Activated T-helper 17 cell treated with anti-CD3 and anti-CD28 coated beads, Interleukin-2, amount 50 U/mL, for 72 hours (primary cell): ENCODE results near the gene SUPT5H. TPM values are rescaled to one million over a fixed set of nuclear protein-coding genes. Genes with fewer than 3 reads are reported as not detected.

ENCODE experiments used
- ATAC-seq: fragments of 150-1000 bp; cut with Tn5 transposase; replicated peaks from 2 replicates; pipeline ENCODE4 v1.10.0; 2021; ENCODE audit warnings: mild to moderate bottlenecking, moderate library complexity
- H3K27ac Mint-ChIP-seq: one replicate; pipeline ENCODE4 v1.8.0; 2022; ENCODE audit warnings: mixed read lengths
- H3K27me3 Mint-ChIP-seq: one replicate; pipeline ENCODE4 v1.8.0; 2022; ENCODE audit warnings: mixed read lengths
- H3K36me3 Mint-ChIP-seq: one replicate; pipeline ENCODE4 v1.8.0; 2022; ENCODE audit warnings: low read depth, mild to moderate bottlenecking, mixed read lengths
- H3K4me1 Mint-ChIP-seq: one replicate; pipeline ENCODE4 v1.8.0; 2022; ENCODE audit warnings: mixed read lengths
- H3K4me3 Mint-ChIP-seq: one replicate; pipeline ENCODE4 v1.8.0; 2022; ENCODE audit warnings: mild to moderate bottlenecking, mixed read lengths
- H3K9me3 Mint-ChIP-seq: one replicate; pipeline ENCODE4 v1.8.0; 2022; ENCODE audit warnings: mixed read lengths
- total RNA-seq, 2 donors: library from RNA; stranded (reverse); gene quantifications; one replicate each; pipeline ENCODE4 v1.2.3, GENCODE V29; 2022

The SUPT5H gene
- 100 to 1,000 TPM; 182 to 239 TPM for total RNA-seq

GRCh38 chr19:39445196-39446111 lies at the start of gene SUPT5H:
Gene SUPT5H, plus strand, starts transcription at chr19:39445582. Its CDS starts 309 bp downstream, at chr19:39445891.
- Mint-ChIP-seq H3K4me3 (peak within 1 kb of the TSS; percentile 93), H3K36me3 (peaks cover 61% of the 10 kb centered on the region), H3K4me1 (peaks cover 27% of the 10 kb centered on the region), H3K9me3 (no peaks in the 10 kb centered on the region), H3K27ac (peak within 1 kb of the TSS; percentile 99), H3K27me3 (no peaks in the 10 kb centered on the region)
- peak; percentile 90 for ATAC-seq

GRCh38 chr19:39397360-39398296 lies 47.8 kb upstream of the SUPT5H start:
- Mint-ChIP-seq H3K36me3 (peaks cover 66% of the 10 kb centered on the region), H3K4me1 (peaks cover 31% of the 10 kb centered on the region), H3K27ac (peak overlapping the region; percentile 94), H3K4me3 (peak overlapping the region; percentile 91), H3K9me3 (no peaks in the 10 kb centered on the region), H3K27me3 (no peaks in the 10 kb centered on the region)
- ATAC-seq, result peak; percentile 50

GRCh38 chr19:39398297-39398864 lies 47.0 kb upstream of the SUPT5H start:
- Mint-ChIP-seq H3K9me3 (no peaks in the 10 kb centered on the region), H3K4me3 (peak overlapping the region; percentile 91), H3K4me1 (peaks cover 31% of the 10 kb centered on the region), H3K27me3 (no peaks in the 10 kb centered on the region), H3K36me3 (peaks cover 63% of the 10 kb centered on the region), H3K27ac (peak overlapping the region; percentile 94)
- peak; percentile 30 for ATAC-seq

GRCh38 chr19:39399668-39400050 lies 45.7 kb upstream of the SUPT5H start:
- peak overlapping the region; percentile 91 for H3K4me3 Mint-ChIP-seq
- H3K36me3 Mint-ChIP-seq, result peaks cover 53% of the 10 kb centered on the region
- H3K4me1 Mint-ChIP-seq, result peaks cover 31% of the 10 kb centered on the region
- peak overlapping the region; percentile 94 for H3K27ac Mint-ChIP-seq
- H3K9me3 Mint-ChIP-seq, result no peaks in the 10 kb centered on the region
- no peaks in the 10 kb centered on the region for H3K27me3 Mint-ChIP-seq
- no peak for ATAC-seq

- Mint-ChIP-seq H3K27me3 (no peaks in the 10 kb centered on the region), H3K4me3 (peak overlapping the region; percentile 91), H3K27ac (peak overlapping the region; percentile 94), H3K36me3 (peaks cover 48% of the 10 kb centered on the region), H3K4me1 (peaks cover 31% of the 10 kb centered on the region), H3K9me3 (no peaks in the 10 kb centered on the region)
- no peak for ATAC-seq
Measured at GRCh38 chr19:39400061-39400460, 45.3 kb upstream of the SUPT5H start.

GRCh38 chr19:39401070-39401548 lies 44.3 kb upstream of the SUPT5H start:
- Mint-ChIP-seq H3K4me3 (peak overlapping the region; percentile 91), H3K27ac (peak overlapping the region; percentile 91), H3K36me3 (peaks cover 41% of the 10 kb centered on the region), H3K9me3 (no peaks in the 10 kb centered on the region), H3K4me1 (peaks cover 33% of the 10 kb centered on the region), H3K27me3 (no peaks in the 10 kb centered on the region)
- peak; percentile 8 for ATAC-seq

- no peaks in the 10 kb centered on the region for H3K27me3 Mint-ChIP-seq
- peak overlapping the region; percentile 91 for H3K27ac Mint-ChIP-seq
- H3K4me3 Mint-ChIP-seq, result peak overlapping the region; percentile 91
- peaks cover 46% of the 10 kb centered on the region for H3K36me3 Mint-ChIP-seq
- peak; percentile 71 for ATAC-seq
- peaks cover 37% of the 10 kb centered on the region for H3K4me1 Mint-ChIP-seq
- no peaks in the 10 kb centered on the region for H3K9me3 Mint-ChIP-seq
Measured at GRCh38 chr19:39401549-39402345, 43.6 kb upstream of the SUPT5H start.

- H3K9me3 Mint-ChIP-seq, result no peaks in the 10 kb centered on the region
- H3K27ac Mint-ChIP-seq, result peak overlapping the region; percentile 91
- H3K4me3 Mint-ChIP-seq, result peak overlapping the region; percentile 91
- H3K4me1 Mint-ChIP-seq, result peaks cover 37% of the 10 kb centered on the region
- peak; percentile 9 for ATAC-seq
- H3K27me3 Mint-ChIP-seq, result no peaks in the 10 kb centered on the region
- peaks cover 54% of the 10 kb centered on the region for H3K36me3 Mint-ChIP-seq
Measured at GRCh38 chr19:39402346-39403300, 42.8 kb upstream of the SUPT5H start.

GRCh38 chr19:39403331-39404312 lies 41.8 kb upstream of the SUPT5H start:
- H3K9me3 Mint-ChIP-seq, result no peaks in the 10 kb centered on the region
- peak overlapping the region; percentile 91 for H3K4me3 Mint-ChIP-seq
- peak; percentile 39 for ATAC-seq
- peaks cover 58% of the 10 kb centered on the region for H3K36me3 Mint-ChIP-seq
- H3K4me1 Mint-ChIP-seq, result peaks cover 31% of the 10 kb centered on the region
- H3K27me3 Mint-ChIP-seq, result no peaks in the 10 kb centered on the region
- peak overlapping the region; percentile 91 for H3K27ac Mint-ChIP-seq

GRCh38 chr19:39405261-39405957 lies 40.0 kb upstream of the SUPT5H start:
- Mint-ChIP-seq H3K4me3 (peak overlapping the region; percentile 91), H3K27ac (peak overlapping the region; percentile 100), H3K4me1 (peaks cover 23% of the 10 kb centered on the region), H3K36me3 (peaks cover 70% of the 10 kb centered on the region), H3K27me3 (no peaks in the 10 kb centered on the region), H3K9me3 (no peaks in the 10 kb centered on the region)
- no peak for ATAC-seq

- peak; percentile 3 for ATAC-seq
- Mint-ChIP-seq H3K4me1 (peaks cover 25% of the 10 kb centered on the region), H3K27me3 (no peaks in the 10 kb centered on the region), H3K36me3 (peaks cover 73% of the 10 kb centered on the region), H3K4me3 (peak overlapping the region; percentile 91), H3K27ac (peak overlapping the region; percentile 100), H3K9me3 (no peaks in the 10 kb centered on the region)
Measured at GRCh38 chr19:39405958-39406655, 39.3 kb upstream of the SUPT5H start.
